Esophagus squamous epithelium (tissue), 5 donors: ENCODE measurements around the gene THBS1. TPM values are rescaled to one million over a fixed set of nuclear protein-coding genes. Genes with fewer than 3 reads are reported as not detected.

ENCODE experiments used
- DNase-seq: peaks from one replicate; lab custom pipeline; 2025; lab: John Stamatoyannopoulos, UW
- H3K27ac ChIP-seq, 4 donors: fragments of 200-600 bp; sonication (generic); one replicate each; pipeline ENCODE4 v1.5.1; 2016 to 2019; ENCODE audit warnings: mild to moderate bottlenecking in 1 of 4
- H3K27me3 ChIP-seq, 4 donors: fragments of 200-600 bp; sonication (generic); 1 replicate in 3 of 4; 2 replicates in 1 of 4; pipeline versions ENCODE4 v1.5.1 to v1.6.0; 2017 to 2021; ENCODE audit warnings: antibody characterized with exemption in 1 of 4
- H3K36me3 ChIP-seq, 3 donors: fragments of 200-600 bp; sonication (generic); one replicate each; pipeline ENCODE4 v1.5.1; 2016 to 2019
- H3K4me1 ChIP-seq, 3 donors: fragments of 200-600 bp; sonication (generic); one replicate each; pipeline ENCODE4 v1.5.1; 2017 to 2019
- H3K4me3 ChIP-seq, 4 donors: fragments of 200-600 bp; sonication (generic); 1 replicate in 3 of 4; 2 replicates in 1 of 4; pipeline ENCODE4 v1.5.1; 2016 to 2019; ENCODE audit warnings: mild to moderate bottlenecking in 2 of 4, moderate library complexity in 1 of 4
- H3K9me3 ChIP-seq, 3 donors: fragments of 200-600 bp; sonication (generic); one replicate each; pipeline ENCODE4 v1.5.1; 2016 to 2019
- POLR2A ChIP-seq, 4 donors: fragments of 450-650 bp; IDR thresholded peaks; one replicate each; pipeline ENCODE4 v1.6.1; 2017; ENCODE audit warnings: antibody characterized with exemption in 4 of 4, mild to moderate bottlenecking in 4 of 4, moderate library complexity in 3 of 4
- WGBS, 2 donors: methylation state at CpG; one replicate each; pipeline ENCODE4 v1.1.5; 2018; 5-methylcytosine and 5-hydroxymethylcytosine counted together
- intact Hi-C: fragments of 100-400 bp; cut with DNase I; formaldehyde crosslinking; loops from one replicate; pipeline ENCODE4 v1.15.0; 2022
- total RNA-seq, 4 donors: library from RNA; depleted of rRNA; stranded (reverse); fragments of >200 nt; gene quantifications; one replicate each; pipeline ENCODE4 v1.1.0, GENCODE V29; 2016
- TF ChIP-seq, protein P1 (sequence below), 6 experiments: fragments of 450-650 bp in 4 of 6; fragments of 200-600 bp in 2 of 6; sonication (generic) in 2 of 6; IDR thresholded peaks; one replicate each; pipeline ENCODE4 v1.5.1; 2016 to 2019; ENCODE audit warnings: antibody characterized with exemption in 6 of 6, mild to moderate bottlenecking in 4 of 6, moderate library complexity in 4 of 6
- donor health status: DM: yes; HTN: yes; CAD: no.

THBS1 gene
- total RNA-seq, 4 donors from 2014 or later: 6.3 to 110 (median 63.8) TPM

DNA sequence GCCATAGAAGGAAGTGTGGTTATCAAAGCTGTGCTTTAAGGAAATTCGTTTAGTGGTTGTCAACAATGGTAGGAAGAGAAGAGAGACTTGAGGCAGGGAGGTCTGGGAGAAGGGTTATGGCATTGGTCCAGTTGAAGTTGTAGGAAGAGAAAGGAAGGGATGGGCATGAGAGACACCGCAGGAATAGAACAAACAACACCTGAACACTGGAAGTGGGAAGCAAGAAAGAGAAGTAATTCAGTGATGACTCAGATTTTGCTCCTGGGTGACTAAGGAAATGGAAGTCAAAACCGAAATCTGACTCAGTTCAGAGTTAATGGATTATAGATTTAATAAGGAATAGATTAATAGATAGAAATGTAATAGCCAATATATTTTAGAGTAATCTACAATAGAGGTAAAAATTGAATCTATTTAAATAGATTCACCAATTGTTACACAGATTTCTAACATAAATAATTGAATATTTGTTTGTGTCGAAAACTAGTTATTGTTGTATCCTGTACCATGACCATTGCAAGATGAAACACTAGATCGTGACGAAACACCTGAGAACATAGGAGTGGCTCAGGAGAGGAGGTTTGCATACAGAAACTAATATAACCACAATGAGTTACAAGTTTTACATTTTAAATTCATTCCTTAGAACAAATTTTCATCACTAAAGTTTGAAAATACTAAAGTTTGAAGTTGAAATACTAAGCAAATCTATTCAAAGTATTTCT lies 36.0 kb downstream of the THBS1 start:
- TF ChIP-seq, protein P1, sequence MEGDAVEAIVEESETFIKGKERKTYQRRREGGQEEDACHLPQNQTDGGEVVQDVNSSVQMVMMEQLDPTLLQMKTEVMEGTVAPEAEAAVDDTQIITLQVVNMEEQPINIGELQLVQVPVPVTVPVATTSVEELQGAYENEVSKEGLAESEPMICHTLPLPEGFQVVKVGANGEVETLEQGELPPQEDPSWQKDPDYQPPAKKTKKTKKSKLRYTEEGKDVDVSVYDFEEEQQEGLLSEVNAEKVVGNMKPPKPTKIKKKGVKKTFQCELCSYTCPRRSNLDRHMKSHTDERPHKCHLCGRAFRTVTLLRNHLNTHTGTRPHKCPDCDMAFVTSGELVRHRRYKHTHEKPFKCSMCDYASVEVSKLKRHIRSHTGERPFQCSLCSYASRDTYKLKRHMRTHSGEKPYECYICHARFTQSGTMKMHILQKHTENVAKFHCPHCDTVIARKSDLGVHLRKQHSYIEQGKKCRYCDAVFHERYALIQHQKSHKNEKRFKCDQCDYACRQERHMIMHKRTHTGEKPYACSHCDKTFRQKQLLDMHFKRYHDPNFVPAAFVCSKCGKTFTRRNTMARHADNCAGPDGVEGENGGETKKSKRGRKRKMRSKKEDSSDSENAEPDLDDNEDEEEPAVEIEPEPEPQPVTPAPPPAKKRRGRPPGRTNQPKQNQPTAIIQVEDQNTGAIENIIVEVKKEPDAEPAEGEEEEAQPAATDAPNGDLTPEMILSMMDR (IDR thresholded peaks at IDR 0.05): no peak
- TF ChIP-seq POLR2A (IDR thresholded peaks at IDR 0.05): no peak
- no peak overlapping the region for H3K4me3 ChIP-seq
- peaks cover 0 to 7% (median 0%) of the 10 kb centered on the region in 3 donors for H3K4me1 ChIP-seq
- no peak for DNase-seq
- H3K36me3 ChIP-seq: no peaks in the 10 kb centered on the region
- intact Hi-C loops: no loop called here
- 49 to 67% methylated on average over 6 of the region's 6 CpGs for WGBS, 2 donors
- no peak overlapping the region for H3K27ac ChIP-seq
- peaks cover 0 to 8% (median 0%) of the 10 kb centered on the region in 3 donors for H3K9me3 ChIP-seq
- H3K27me3 ChIP-seq: no peaks in the 10 kb centered on the region

DNA sequence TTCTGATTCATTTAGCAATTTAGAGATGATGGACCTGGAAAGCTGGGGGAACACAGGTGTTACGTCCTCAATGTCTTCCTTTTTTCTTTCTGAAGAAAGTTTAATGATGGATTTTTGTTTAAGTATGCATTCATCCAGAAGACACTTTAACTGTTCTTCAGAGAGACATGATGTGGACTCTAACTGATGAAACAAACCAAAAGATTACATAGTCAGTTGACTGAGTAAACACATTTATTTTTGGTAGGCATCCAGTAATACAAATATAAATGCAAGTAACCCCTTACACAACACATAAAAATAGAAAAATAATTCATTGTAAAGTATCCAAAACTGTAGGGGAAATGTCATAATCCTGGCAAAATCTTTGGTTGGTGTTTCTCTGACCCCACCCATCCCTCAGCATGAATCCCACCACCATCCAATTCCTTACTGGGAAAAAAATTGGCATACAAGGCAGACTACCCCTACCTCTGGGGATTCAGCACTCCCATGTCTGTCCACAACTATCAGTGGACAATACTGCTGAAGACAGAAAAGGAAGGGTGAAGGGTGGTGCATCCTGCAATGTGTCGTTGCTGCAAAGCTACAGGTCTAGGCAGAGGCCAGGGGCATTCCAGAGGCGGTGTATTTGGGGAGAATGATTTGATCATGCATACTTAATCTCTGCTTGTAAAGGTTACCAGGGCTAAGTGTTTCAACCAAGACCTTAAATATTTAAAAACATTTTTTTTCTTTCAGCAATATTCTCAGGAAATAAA lies 37.4 kb downstream of the THBS1 start:
- no peaks in the 10 kb centered on the region for H3K36me3 ChIP-seq
- peaks cover 0 to 7% (median 0%) of the 10 kb centered on the region in 3 donors for H3K4me1 ChIP-seq
- H3K9me3 ChIP-seq: peaks cover 0 to 6% (median 0%) of the 10 kb centered on the region in 3 donors
- no peak overlapping the region for H3K27ac ChIP-seq
- no peaks in the 10 kb centered on the region for H3K27me3 ChIP-seq
- intact Hi-C loops: no loop called here
- no peak for DNase-seq
- no peak overlapping the region for H3K4me3 ChIP-seq
- TF ChIP-seq, protein P1 (IDR thresholded peaks at IDR 0.05): no peak
- TF ChIP-seq POLR2A (IDR thresholded peaks at IDR 0.05): no peak
- 41 to 59% methylated on average over 3 of the region's 3 CpGs for WGBS, 2 donors

DNA sequence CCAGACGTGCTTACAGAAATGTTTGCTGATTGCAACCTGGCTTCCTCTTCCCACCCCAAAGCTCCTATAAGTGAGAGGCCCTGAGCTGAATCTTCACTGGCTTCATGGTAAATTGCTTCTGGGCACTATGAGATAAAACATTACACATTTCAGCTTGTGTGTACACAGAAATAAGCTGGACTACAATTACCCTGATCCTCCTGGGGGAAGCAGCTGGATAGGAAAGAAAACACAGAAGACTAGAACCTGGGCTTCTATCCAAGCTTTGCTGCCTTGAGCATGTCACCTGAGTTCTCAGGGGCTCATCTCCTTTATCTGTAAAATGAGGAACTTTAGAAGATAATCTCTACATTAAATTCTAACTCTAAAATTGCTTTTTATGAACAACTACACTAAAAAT lies 40.3 kb downstream of the THBS1 start:
- WGBS, 2 donors: 71 to 77% methylated on average over 1 of the region's 1 CpG
- Histone ChIP-seq H3K4me3 (no peak overlapping the region), H3K9me3 (no peaks in the 10 kb centered on the region), H3K36me3 (no peaks in the 10 kb centered on the region), H3K27me3 (no peaks in the 10 kb centered on the region), H3K4me1 (peaks cover 12 to 33% (median 17%) of the 10 kb centered on the region in 3 donors), H3K27ac (no peak overlapping the region)
- intact Hi-C loops: no loop called here
- TF ChIP-seq, protein P1 (IDR thresholded peaks at IDR 0.05): no peak
- TF ChIP-seq POLR2A (IDR thresholded peaks at IDR 0.05): no peak
- no peak for DNase-seq

GRCh38 chr15:39621976-39622375 lies 41.1 kb downstream of the THBS1 start:
- no peaks in the 10 kb centered on the region for H3K27me3 ChIP-seq
- intact Hi-C loops: no loop called here
- H3K4me1 ChIP-seq: peaks cover 12 to 34% (median 17%) of the 10 kb centered on the region in 3 donors
- WGBS, 2 donors: 74 to 81% methylated on average over 1 of the region's 1 CpG
- no peak overlapping the region for H3K27ac ChIP-seq
- no peaks in the 10 kb centered on the region for H3K36me3 ChIP-seq
- DNase-seq: no peak
- no peak overlapping the region for H3K4me3 ChIP-seq
- no peaks in the 10 kb centered on the region for H3K9me3 ChIP-seq
- TF ChIP-seq, protein P1 (IDR thresholded peaks at IDR 0.05): no peak
- TF ChIP-seq POLR2A (IDR thresholded peaks at IDR 0.05): no peak
